ENCODE data around the gene PTPRN.

DNA sequence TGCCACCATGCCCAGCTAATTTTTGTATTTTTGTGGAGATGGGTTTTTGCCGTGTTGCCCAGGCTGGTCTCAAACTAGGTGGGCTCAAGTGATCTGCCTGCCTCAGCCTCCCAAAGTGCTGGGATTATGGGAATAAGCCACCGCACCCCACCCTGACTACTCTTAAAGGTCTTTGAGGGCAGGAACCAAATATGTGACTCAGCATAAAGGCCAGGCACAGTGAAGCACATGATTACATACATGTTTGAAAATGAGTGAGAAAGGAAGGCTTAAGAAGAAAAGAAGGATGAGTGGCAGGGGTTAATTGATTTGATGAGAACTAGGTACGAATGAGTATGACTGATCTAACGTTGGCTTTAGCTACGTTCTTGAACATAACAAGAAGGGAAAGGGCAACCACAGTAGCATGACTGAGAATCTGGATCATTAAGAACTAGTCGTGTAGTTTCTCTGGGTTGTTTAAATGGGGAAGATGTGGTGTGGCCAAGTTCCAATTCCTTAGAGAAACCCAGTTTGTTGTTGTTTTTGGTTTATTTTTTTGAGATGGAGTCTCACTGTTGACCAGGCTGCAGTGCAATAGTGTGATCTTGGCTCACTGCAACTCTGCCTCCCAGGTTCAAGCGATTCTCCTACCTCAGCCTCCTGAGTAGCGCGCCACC lies 16.6 kb upstream of the PTPRN start:
- TF ChIP-seq, protein P1, sequence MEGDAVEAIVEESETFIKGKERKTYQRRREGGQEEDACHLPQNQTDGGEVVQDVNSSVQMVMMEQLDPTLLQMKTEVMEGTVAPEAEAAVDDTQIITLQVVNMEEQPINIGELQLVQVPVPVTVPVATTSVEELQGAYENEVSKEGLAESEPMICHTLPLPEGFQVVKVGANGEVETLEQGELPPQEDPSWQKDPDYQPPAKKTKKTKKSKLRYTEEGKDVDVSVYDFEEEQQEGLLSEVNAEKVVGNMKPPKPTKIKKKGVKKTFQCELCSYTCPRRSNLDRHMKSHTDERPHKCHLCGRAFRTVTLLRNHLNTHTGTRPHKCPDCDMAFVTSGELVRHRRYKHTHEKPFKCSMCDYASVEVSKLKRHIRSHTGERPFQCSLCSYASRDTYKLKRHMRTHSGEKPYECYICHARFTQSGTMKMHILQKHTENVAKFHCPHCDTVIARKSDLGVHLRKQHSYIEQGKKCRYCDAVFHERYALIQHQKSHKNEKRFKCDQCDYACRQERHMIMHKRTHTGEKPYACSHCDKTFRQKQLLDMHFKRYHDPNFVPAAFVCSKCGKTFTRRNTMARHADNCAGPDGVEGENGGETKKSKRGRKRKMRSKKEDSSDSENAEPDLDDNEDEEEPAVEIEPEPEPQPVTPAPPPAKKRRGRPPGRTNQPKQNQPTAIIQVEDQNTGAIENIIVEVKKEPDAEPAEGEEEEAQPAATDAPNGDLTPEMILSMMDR (optimal IDR thresholded peaks at IDR 0.05 in 1 of 3, IDR thresholded peaks at IDR 0.05 in 1 of 3, conservative IDR thresholded peaks at IDR 0.05 in 1 of 3; ENCODE audit: extremely low read depth in 1 of 3, insufficient read depth in 2 of 3, low read length in 3 of 3) = no peak
- TF ChIP-seq EZH2 (IDR thresholded peaks at IDR 0.05; ENCODE audit: low read length) = no peak

Data from keratinocyte (primary cell).